Measurements from ENCODE around the gene KIF3A. TPM values are rescaled to one million over a fixed set of nuclear protein-coding genes. Genes with fewer than 3 reads are reported as not detected.

Gene KIF3A
- total RNA-seq, 1 donor from 2014 or later: 7.4 TPM

- DNase-seq (ENCODE audit: low read depth): no peak
Observed at GRCh38 chr5:132754111-132754510, 16.8 kb upstream of the KIF3A start.

GRCh38 chr5:132753135-132753987 lies 16.0 kb upstream of the KIF3A start:
- DNase-seq (ENCODE audit: low read depth): peak; percentile 87

- DNase-seq (ENCODE audit: low read depth): no peak
Observed at GRCh38 chr5:132752581-132753125, 15.3 kb upstream of the KIF3A start.

GRCh38 chr5:132751971-132752580 lies 14.7 kb upstream of the KIF3A start:
- no peak for DNase-seq (ENCODE audit: low read depth)

- peak; percentile 77 for DNase-seq (ENCODE audit: low read depth)
Observed at GRCh38 chr5:132751444-132751843, 14.1 kb upstream of the KIF3A start.

GRCh38 chr5:132750471-132751230 lies 13.3 kb upstream of the KIF3A start:
- no peak for DNase-seq (ENCODE audit: low read depth)

- DNase-seq (ENCODE audit: low read depth): no peak
Observed at GRCh38 chr5:132749506-132749905, 12.2 kb upstream of the KIF3A start.

- DNase-seq (ENCODE audit: low read depth): no peak
Observed at GRCh38 chr5:132748522-132749000, 11.2 kb upstream of the KIF3A start.

- no peak for DNase-seq (ENCODE audit: low read depth)
Observed at GRCh38 chr5:132747616-132748440, 10.5 kb upstream of the KIF3A start.

- no peak for DNase-seq (ENCODE audit: low read depth)
Observed at GRCh38 chr5:132746954-132747615, 9.7 kb upstream of the KIF3A start, which contains the start of gene CCNI2. Gene CCNI2 (plus strand): TSS chr5:132747426. CDS start chr5:132747496, 70 bp downstream.

GRCh38 chr5:132746592-132746953 lies 9.2 kb upstream of the KIF3A start:
- DNase-seq (ENCODE audit: low read depth): no peak

GRCh38 chr5:132744659-132745058 lies 7.3 kb upstream of the KIF3A start:
- DNase-seq (ENCODE audit: low read depth): no peak

- DNase-seq (ENCODE audit: low read depth): no peak
Observed at GRCh38 chr5:132742626-132743025, 5.3 kb upstream of the KIF3A start.

GRCh38 chr5:132742158-132742557 lies 4.8 kb upstream of the KIF3A start:
- DNase-seq (ENCODE audit: low read depth): no peak

GRCh38 chr5:132739232-132739631 lies 1.9 kb upstream of the KIF3A start:
- DNase-seq (ENCODE audit: low read depth): no peak

GRCh38 chr5:132737982-132738681 lies 786 bp upstream of the KIF3A start:
- DNase-seq (ENCODE audit: low read depth): no peak

- DNase-seq (ENCODE audit: low read depth): no peak
Observed at GRCh38 chr5:132734687-132735086, 2.7 kb downstream of the KIF3A start.

GRCh38 chr5:132733499-132734148 lies 3.7 kb downstream of the KIF3A start:
- no peak for DNase-seq (ENCODE audit: low read depth)

GRCh38 chr5:132729896-132730295 lies 7.5 kb downstream of the KIF3A start:
- no peak for DNase-seq (ENCODE audit: low read depth)
